Upper lobe of left lung (tissue), 4 donors: Measurements from ENCODE around the gene SPRY1.

Experiments used
- CTCF ChIP-seq, 6 experiments: fragments of 450-650 bp in 4 of 6; fragments of 200-600 bp in 2 of 6; sonication (generic) in 2 of 6; IDR thresholded peaks; one replicate each; pipeline ENCODE4 v1.5.1; 2016 to 2019; ENCODE audit warnings: antibody characterized with exemption in 6 of 6
- EP300 ChIP-seq, 4 donors: sonication (generic); formaldehyde crosslinking; IDR thresholded peaks; one replicate each; pipeline ENCODE4 v1.5.1; 2017; ENCODE audit warnings: antibody characterized with exemption in 4 of 4, control low read depth in 2 of 4
- POLR2A ChIP-seq, 4 donors: fragments of 450-650 bp; IDR thresholded peaks; one replicate each; pipeline ENCODE4 v1.5.1; 2016 to 2017; ENCODE audit warnings: antibody characterized with exemption in 4 of 4, mild to moderate bottlenecking in 2 of 4
- POLR2AphosphoS5 ChIP-seq, 2 donors: sonication (generic); formaldehyde crosslinking; IDR thresholded peaks; one replicate each; pipeline ENCODE4 v1.5.1; 2017; ENCODE audit warnings: antibody characterized with exemption in 2 of 2

DNA sequence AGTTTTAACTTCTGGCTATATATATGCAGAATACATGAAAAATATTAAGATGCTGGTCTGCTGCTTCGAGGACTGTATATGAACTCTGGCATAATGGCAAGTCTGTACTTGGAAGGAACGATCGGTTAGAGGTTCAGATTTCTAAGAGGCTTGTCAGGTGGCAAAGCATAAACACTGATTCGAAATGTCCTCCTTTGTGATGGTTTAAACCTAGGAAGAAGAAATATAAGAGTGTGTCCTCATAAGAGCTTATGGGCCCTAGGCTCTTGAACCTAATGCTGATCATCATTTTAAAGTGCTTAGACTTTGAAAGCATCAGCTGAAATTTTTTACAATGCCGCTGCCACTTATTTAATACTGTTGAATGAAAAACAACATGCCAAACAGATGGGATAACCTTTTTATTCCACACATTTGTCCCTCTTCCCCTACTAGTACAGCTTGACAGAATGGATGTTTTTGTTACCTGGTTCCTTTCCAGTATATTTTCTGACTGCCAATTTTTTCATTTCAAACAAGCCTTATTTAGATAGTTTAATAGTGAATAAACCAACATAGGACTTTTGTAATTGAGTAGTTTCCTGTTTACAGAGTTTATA is 8.8 kb downstream of the SPRY1 start:
- TF ChIP-seq CTCF (IDR thresholded peaks at IDR 0.05) (no peak), EP300 (IDR thresholded peaks at IDR 0.05) (no peak), POLR2A (IDR thresholded peaks at IDR 0.05) (no peak), POLR2AphosphoS5 (IDR thresholded peaks at IDR 0.05) (no peak)
